Gastrocnemius medialis (tissue), 4 donors: Measurements from ENCODE around the gene HTR7. TPM values are rescaled to one million over a fixed set of nuclear protein-coding genes. Genes with fewer than 3 reads are reported as not detected.

ENCODE experiments used
- ATAC-seq, 2 donors: fragments of 150-250 bp; one replicate each; pipeline ENCODE4 v1.9.1; 2016
- DNase-seq, 2 donors: peaks; one replicate each; pipeline ENCODE4 v3.0.0-alpha.2; 2019
- H3K27ac ChIP-seq, 4 donors: fragments of 200-600 bp; sonication (generic); 1 replicate in 1 of 4; 2 replicates in 3 of 4; pipeline ENCODE4 v1.5.1; 2016 to 2018; ENCODE audit warnings: mild to moderate bottlenecking in 2 of 4, moderate library complexity in 1 of 4
- H3K27me3 ChIP-seq, 3 donors: fragments of 200-600 bp; sonication (generic) in 2 of 3; 1 replicate in 1 of 3; 2 replicates in 2 of 3; pipeline versions ENCODE4 v1.5.1 to v1.6.0; 2016 to 2019; ENCODE audit warnings: mild to moderate bottlenecking in 1 of 3, moderate library complexity in 1 of 3
- H3K36me3 ChIP-seq, 2 donors: fragments of 200-600 bp; sonication (generic) in 1 of 2; one replicate each; pipeline ENCODE4 v1.5.1; 2017 to 2018
- H3K4me1 ChIP-seq, 2 donors: fragments of 200-600 bp; sonication (generic) in 1 of 2; one replicate each; pipeline ENCODE4 v1.5.1; 2016 to 2017; ENCODE audit warnings: mild to moderate bottlenecking in 2 of 2
- H3K4me3 ChIP-seq, 4 donors: fragments of 200-600 bp; sonication (generic) in 3 of 4; 1 replicate in 1 of 4; 2 replicates in 3 of 4; pipeline ENCODE4 v1.5.1; 2016 to 2019; ENCODE audit warnings: mild to moderate bottlenecking in 2 of 4
- H3K9me3 ChIP-seq, 3 donors: fragments of 200-600 bp; sonication (generic) in 2 of 3; 1 replicate in 1 of 3; 2 replicates in 2 of 3; pipeline ENCODE4 v1.5.1; 2016 to 2019
- POLR2A ChIP-seq, 2 donors: fragments of 450-650 bp; IDR thresholded peaks; one replicate each; pipeline ENCODE4 v1.6.1; 2017; ENCODE audit warnings: antibody characterized with exemption in 2 of 2, mild to moderate bottlenecking in 2 of 2, moderate library complexity in 2 of 2
- in situ Hi-C, 4 donors: fragments of 200-750 bp; cut with MboI; loops; one replicate each; pipeline versions ENCODE4 v1.15.0 to v1.8.0; 2017; ENCODE audit warnings: low sequenced_read_pairs in 4 of 4
- intact Hi-C: fragments of 100-400 bp; cut with DNase I; formaldehyde crosslinking; loops from one replicate; pipeline ENCODE4 v1.15.1; 2023; ENCODE audit warnings: low total_unique reads
- total RNA-seq, 4 donors: library from RNA; depleted of rRNA; stranded (reverse); fragments of >200 nt; gene quantifications; one replicate each; pipeline versions ENCODE4 v1.1.0 to v1.2.3, GENCODE V29; 2016
- TF ChIP-seq, protein P1 (sequence below), 5 experiments: fragments of 450-650 bp in 3 of 5; fragments of 200-600 bp in 2 of 5; sonication (generic) in 2 of 5; IDR thresholded peaks in 4 of 5; conservative IDR thresholded peaks in 1 of 5; 1 replicate in 4 of 5; 2 replicates in 1 of 5; pipeline ENCODE4 v1.5.1; 2016 to 2019; ENCODE audit warnings: antibody characterized with exemption in 5 of 5, mild to moderate bottlenecking in 3 of 5, moderate library complexity in 3 of 5

The HTR7 gene
- total RNA-seq, 4 donors from 2014 or later: 0.61 to 1.2 (median 0.85) TPM; not detected in 1

DNA sequence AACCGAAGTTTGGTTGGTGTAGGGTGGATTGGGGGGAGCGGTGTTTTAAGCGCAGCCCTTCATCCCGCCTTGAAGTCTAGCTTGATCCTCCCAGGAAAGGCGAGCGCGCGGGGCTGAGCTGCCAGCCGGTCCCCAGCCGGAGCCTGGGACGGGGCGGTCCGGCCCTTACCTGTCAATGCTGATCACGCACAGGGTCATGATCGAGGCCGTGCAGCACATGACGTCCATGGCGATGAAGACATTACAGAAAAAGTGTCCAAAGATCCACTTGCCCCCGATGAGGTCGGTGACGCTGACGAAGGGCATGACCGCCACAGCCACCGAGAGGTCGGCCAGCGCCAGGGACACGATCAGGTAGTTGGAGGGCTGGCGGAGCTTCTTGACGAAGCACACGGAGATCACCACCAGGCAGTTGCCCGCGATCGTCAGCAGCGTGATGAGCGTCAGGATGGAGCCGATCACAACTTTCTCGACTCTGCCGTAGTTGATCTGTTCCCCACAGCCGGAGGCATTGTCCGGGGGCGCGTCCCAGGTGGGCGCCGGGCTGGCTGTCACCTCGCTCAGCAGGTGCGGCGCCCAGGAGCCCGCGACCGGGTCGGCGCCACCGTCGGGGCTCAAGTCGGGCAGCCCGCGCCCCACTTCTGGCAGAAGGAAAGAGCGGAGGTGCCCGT, 740 bp downstream of the HTR7 start:
- TF ChIP-seq, protein P1, sequence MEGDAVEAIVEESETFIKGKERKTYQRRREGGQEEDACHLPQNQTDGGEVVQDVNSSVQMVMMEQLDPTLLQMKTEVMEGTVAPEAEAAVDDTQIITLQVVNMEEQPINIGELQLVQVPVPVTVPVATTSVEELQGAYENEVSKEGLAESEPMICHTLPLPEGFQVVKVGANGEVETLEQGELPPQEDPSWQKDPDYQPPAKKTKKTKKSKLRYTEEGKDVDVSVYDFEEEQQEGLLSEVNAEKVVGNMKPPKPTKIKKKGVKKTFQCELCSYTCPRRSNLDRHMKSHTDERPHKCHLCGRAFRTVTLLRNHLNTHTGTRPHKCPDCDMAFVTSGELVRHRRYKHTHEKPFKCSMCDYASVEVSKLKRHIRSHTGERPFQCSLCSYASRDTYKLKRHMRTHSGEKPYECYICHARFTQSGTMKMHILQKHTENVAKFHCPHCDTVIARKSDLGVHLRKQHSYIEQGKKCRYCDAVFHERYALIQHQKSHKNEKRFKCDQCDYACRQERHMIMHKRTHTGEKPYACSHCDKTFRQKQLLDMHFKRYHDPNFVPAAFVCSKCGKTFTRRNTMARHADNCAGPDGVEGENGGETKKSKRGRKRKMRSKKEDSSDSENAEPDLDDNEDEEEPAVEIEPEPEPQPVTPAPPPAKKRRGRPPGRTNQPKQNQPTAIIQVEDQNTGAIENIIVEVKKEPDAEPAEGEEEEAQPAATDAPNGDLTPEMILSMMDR (IDR thresholded peaks at IDR 0.05 in 4 of 5, conservative IDR thresholded peaks at IDR 0.05 in 1 of 5): no peak
- TF ChIP-seq POLR2A (IDR thresholded peaks at IDR 0.05): no peak
- Histone ChIP-seq H3K4me1 (peaks cover 0 to 5% of the 10 kb centered on the region in 2 donors), H3K36me3 (no peaks in the 10 kb centered on the region), H3K27ac (peak overlapping the region in 1 of 4 donors; percentile 66), H3K4me3 (peak overlapping the region; percentile 62 to 82 (median 68)), H3K27me3 (peaks cover 27 to 40% (median 38%) of the 10 kb centered on the region in 3 donors), H3K9me3 (no peaks in the 10 kb centered on the region)
- intact Hi-C loops: no loop called here
- DNase-seq: no peak
- ATAC-seq: peak; percentile 16 to 29
- in situ Hi-C loops: loop anchor here in 1 of 4 donors (25.0 kb wide), 1 partner anchor 1070 kb away; no protein-coding TSS in a partner anchor

DNA sequence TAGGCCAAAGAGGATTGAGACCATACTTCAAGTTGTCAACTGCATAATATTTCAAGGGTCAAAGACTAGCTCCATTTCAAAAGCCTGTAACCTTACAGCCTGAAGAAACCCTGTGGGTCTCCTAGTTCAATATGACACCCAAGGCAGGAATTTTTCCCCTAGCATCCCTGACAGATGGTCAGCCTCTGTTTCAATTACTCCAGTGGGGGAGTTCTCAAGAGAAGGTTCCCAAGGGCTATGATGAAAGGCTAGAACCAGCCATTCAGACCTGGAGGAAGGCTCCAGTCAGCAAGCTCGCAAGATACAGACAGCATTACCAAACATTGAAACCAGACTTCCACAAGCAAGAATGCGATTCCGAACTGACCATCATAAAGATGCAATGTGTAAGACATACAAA, 1.6 kb downstream of the HTR7 start:
- Histone ChIP-seq H3K4me1 (peaks cover 0 to 5% of the 10 kb centered on the region in 2 donors), H3K9me3 (no peaks in the 10 kb centered on the region), H3K27ac (no peak overlapping the region), H3K36me3 (no peaks in the 10 kb centered on the region), H3K27me3 (peaks cover 27 to 40% (median 38%) of the 10 kb centered on the region in 3 donors), H3K4me3 (peak overlapping the region in 1 of 4 donors; percentile 65)
- TF ChIP-seq, protein P1 (IDR thresholded peaks at IDR 0.05 in 4 of 5, conservative IDR thresholded peaks at IDR 0.05 in 1 of 5): no peak
- TF ChIP-seq POLR2A (IDR thresholded peaks at IDR 0.05): no peak
- DNase-seq (no peak), ATAC-seq (no peak)
- intact Hi-C loops (no loop called here), in situ Hi-C loops (loop anchor here in 1 of 4 donors (25.0 kb wide), 1 partner anchor 1069 kb away; no protein-coding TSS in a partner anchor)

DNA sequence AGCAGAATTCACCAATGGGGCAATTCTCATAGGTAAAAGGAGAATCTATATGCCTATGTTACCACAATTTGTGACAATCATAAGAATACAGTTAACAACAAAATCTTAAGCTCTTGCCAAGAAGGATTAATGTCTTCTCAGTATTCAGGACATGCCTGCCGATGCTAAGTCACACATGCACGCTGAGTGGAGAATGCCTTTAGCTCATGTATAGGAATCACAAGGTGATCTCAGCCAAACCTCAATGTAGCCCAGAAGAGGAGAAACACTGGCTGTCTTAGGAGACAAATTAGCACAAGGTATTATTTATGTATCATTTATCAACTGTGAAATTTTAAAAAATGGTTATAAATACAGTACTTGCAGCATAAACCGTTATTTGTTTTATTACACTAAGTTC, 2.7 kb downstream of the HTR7 start:
- Histone ChIP-seq H3K36me3 (no peaks in the 10 kb centered on the region), H3K27ac (no peak overlapping the region), H3K27me3 (peaks cover 27 to 40% (median 38%) of the 10 kb centered on the region in 3 donors), H3K4me3 (no peak overlapping the region), H3K9me3 (no peaks in the 10 kb centered on the region), H3K4me1 (peaks cover 0 to 5% of the 10 kb centered on the region in 2 donors)
- DNase-seq (no peak), ATAC-seq (no peak)
- in situ Hi-C loops (loop anchor here in 1 of 4 donors (25.0 kb wide), 1 partner anchor 1068 kb away; no protein-coding TSS in a partner anchor), intact Hi-C loops (no loop called here)
- TF ChIP-seq, protein P1 (IDR thresholded peaks at IDR 0.05 in 4 of 5, conservative IDR thresholded peaks at IDR 0.05 in 1 of 5): no peak
- no peak for TF ChIP-seq POLR2A (IDR thresholded peaks at IDR 0.05)

DNA sequence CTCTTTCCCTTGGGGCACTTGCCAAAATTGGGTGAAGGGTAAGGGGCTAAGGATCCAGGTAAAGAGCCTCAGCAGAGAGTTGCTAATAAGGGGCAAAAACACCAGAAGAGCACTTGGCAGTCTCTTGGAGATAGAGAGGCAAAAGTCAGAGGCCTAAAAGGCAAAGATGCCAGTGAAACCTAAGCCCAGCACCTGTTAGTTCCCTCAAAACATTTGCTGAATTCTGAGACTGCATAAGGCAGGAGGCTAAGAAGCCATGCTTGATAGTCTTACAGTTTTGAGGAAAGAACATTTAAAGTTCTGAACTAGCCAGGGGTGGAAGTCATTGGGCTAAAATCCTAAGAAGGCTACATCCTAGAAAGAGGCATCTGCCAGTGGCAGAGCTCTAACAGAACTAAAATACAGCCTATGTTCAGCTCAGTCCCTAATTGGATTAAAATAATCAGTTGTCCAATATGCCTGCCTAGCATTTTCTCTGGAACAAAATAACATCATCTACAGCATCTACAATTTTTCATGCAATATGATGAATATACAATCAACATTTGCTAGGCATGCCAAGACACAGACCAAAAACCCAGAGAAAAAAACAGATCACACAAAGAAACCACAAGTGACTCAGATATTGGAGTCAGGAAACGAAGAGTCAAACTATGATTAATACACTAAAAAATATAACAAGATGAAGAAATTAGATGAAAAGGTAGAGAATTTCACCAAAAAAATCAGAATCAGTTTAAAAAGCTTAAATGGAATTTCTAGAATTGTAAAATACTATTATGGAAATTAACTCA, 7.7 kb downstream of the HTR7 start:
- no peak for DNase-seq
- Histone ChIP-seq H3K27me3 (peaks cover 7 to 18% (median 17%) of the 10 kb centered on the region in 3 donors), H3K4me3 (no peak overlapping the region), H3K4me1 (no peaks in the 10 kb centered on the region), H3K36me3 (no peaks in the 10 kb centered on the region), H3K9me3 (no peaks in the 10 kb centered on the region), H3K27ac (peak overlapping the region in 1 of 4 donors; percentile 10)
- ATAC-seq: no peak
- intact Hi-C loops (no loop called here), in situ Hi-C loops (loop anchor here in 1 of 4 donors (25.0 kb wide), 1 partner anchor 1063 kb away; no protein-coding TSS in a partner anchor)
- TF ChIP-seq POLR2A (IDR thresholded peaks at IDR 0.05): no peak
- TF ChIP-seq, protein P1 (IDR thresholded peaks at IDR 0.05 in 4 of 5, conservative IDR thresholded peaks at IDR 0.05 in 1 of 5): no peak
